SK-N-MC (cell line): Measurements from ENCODE around the gene BCL10.

Source experiments
- EZH2 ChIP-seq: fragments of 200-600 bp; sonication (generic); IDR thresholded peaks from one replicate; pipeline ENCODE4 v1.6.1; 2017; ENCODE audit warnings: antibody characterized with exemption
- POLR2AphosphoS5 ChIP-seq: IDR thresholded peaks from 2 replicates; pipeline ENCODE4 v1.6.1; 2012; ENCODE audit warnings: mild to moderate bottlenecking, low read depth, low read length, borderline replicate concordance

- TF ChIP-seq EZH2, result no peak
- TF ChIP-seq POLR2AphosphoS5, result no peak
These were observed 46.2 kb upstream of the BCL10 start for GRCh38 chr1:85322655-85323054.
